OCI-LY1 (cell line): ENCODE data around the gene C17orf58.
"Not testable (repeated sequence)": the region's sequence is repeated elsewhere in the genome, so short reads cannot be mapped to it uniquely, and the experiment has no call there.

Source experiments
- H2AFZ ChIP-seq: fragments of 200-600 bp; sonication (generic), shearing (Covaris generic); 2 replicates; pipeline ENCODE4 v1.6.0; 2014; ENCODE audit warnings: antibody characterized with exemption, mild to moderate bottlenecking, low read length
- H3F3A ChIP-seq: fragments of 200-600 bp; sonication (generic), shearing (Covaris generic); 2 replicates; pipeline ENCODE4 v1.6.0; 2014; ENCODE audit warnings: mild to moderate bottlenecking, antibody characterized with exemption, low read length, moderate library complexity; ENCODE audit not compliant: insufficient read depth
- H3K27ac ChIP-seq: fragments of 200-600 bp; sonication (generic); 2 replicates; pipeline ENCODE4 v1.5.1; 2014; ENCODE audit warnings: low read length, mixed run types, mild to moderate bottlenecking, low read depth; ENCODE audit not compliant: poor library complexity, severe bottlenecking
- H3K27me3 ChIP-seq: fragments of 200-600 bp; sonication (generic); 2 replicates; pipeline ENCODE4 v1.6.0; 2014; ENCODE audit warnings: antibody characterized with exemption, mild to moderate bottlenecking, low read length, moderate library complexity; ENCODE audit not compliant: insufficient read depth
- H3K36me3 ChIP-seq: fragments of 200-600 bp; sonication (generic); 2 replicates; pipeline ENCODE4 v1.6.1; 2014; ENCODE audit warnings: mild to moderate bottlenecking, antibody characterized with exemption, low read length, moderate library complexity, mixed read lengths; ENCODE audit not compliant: insufficient read depth
- H3K4me1 ChIP-seq: fragments of 200-600 bp; sonication (generic); 2 replicates; pipeline ENCODE4 v1.5.1; 2014; ENCODE audit warnings: mild to moderate bottlenecking, low read length, moderate library complexity; ENCODE audit not compliant: insufficient read depth, severe bottlenecking
- H3K4me2 ChIP-seq: fragments of 200-600 bp; sonication (generic), shearing (Covaris generic); 2 replicates; pipeline ENCODE4 v1.6.1; 2014; ENCODE audit warnings: low read length
- H3K4me3 ChIP-seq: fragments of 200-600 bp; sonication (generic); 2 replicates; pipeline ENCODE4 v1.5.1; 2014; ENCODE audit warnings: low read length, low read depth, mild to moderate bottlenecking, mixed read lengths; ENCODE audit not compliant: poor library complexity, severe bottlenecking
- H3K79me2 ChIP-seq: fragments of 200-600 bp; shearing (Covaris generic); 2 replicates; pipeline ENCODE4 v1.6.1; 2016; ENCODE audit warnings: mixed run types, low read length, mixed read lengths; ENCODE audit not compliant: insufficient read depth
- H3K9ac ChIP-seq: fragments of 200-600 bp; sonication (generic), shearing (Covaris generic); 2 replicates; pipeline ENCODE4 v1.6.1; 2014; ENCODE audit warnings: mild to moderate bottlenecking, low read length, mixed read lengths
- H3K9me2 ChIP-seq: fragments of 200-600 bp; sonication (generic), shearing (Covaris generic); 2 replicates; pipeline ENCODE4 v1.6.1; 2014; ENCODE audit warnings: low read depth, mild to moderate bottlenecking, low read length, mixed read lengths
- H3K9me3 ChIP-seq: fragments of 200-600 bp; shearing (Covaris generic); 2 replicates; pipeline ENCODE4 v1.6.1; 2014; ENCODE audit warnings: low read length, mixed read lengths
- H4K20me1 ChIP-seq: fragments of 200-600 bp; sonication (generic), shearing (Covaris generic); 2 replicates; pipeline ENCODE4 v1.6.0; 2016; ENCODE audit warnings: mild to moderate bottlenecking, low read length; ENCODE audit not compliant: insufficient read depth
- CTCF ChIP-seq: fragments of 200-600 bp; sonication (generic), shearing (Covaris generic); IDR thresholded peaks from 2 replicates; pipeline ENCODE4 v1.5.1; 2017; ENCODE audit warnings: mild to moderate bottlenecking, antibody characterized with exemption, low read length, moderate library complexity, mixed read lengths
- EZH2 ChIP-seq: fragments of 200-600 bp; sonication (generic), shearing (Covaris generic); IDR thresholded peaks from 2 replicates; pipeline ENCODE4 v1.8.0; 2017; ENCODE audit warnings: borderline replicate concordance, mixed run types, mild to moderate bottlenecking, antibody characterized with exemption, low read length, moderate library complexity, mixed read lengths

The C17orf58 gene

GRCh38 chr17:67982686-67983382 is 13.4 kb downstream of the C17orf58 start:
- H3K9me3 ChIP-seq, result no peaks in the 10 kb centered on the region
- no peaks in the 10 kb centered on the region for H3K4me1 ChIP-seq
- no peaks in the 10 kb centered on the region for H3K27me3 ChIP-seq
- H3K4me2 ChIP-seq, result no peak overlapping the region
- H3K27ac ChIP-seq, result no peak overlapping the region
- peaks cover 32% of the 10 kb centered on the region for H3K36me3 ChIP-seq
- H3F3A ChIP-seq, result no peaks in the 10 kb centered on the region
- H3K9ac ChIP-seq, result no peak overlapping the region
- no peaks in the 10 kb centered on the region for H4K20me1 ChIP-seq
- no peak overlapping the region for H2AFZ ChIP-seq
- H3K9me2 ChIP-seq, result no peaks in the 10 kb centered on the region
- H3K79me2 ChIP-seq, result no peaks in the 10 kb centered on the region
- TF ChIP-seq EZH2, result no peak
- TF ChIP-seq CTCF, result no peak
- H3K4me3 ChIP-seq, result no peak overlapping the region

GRCh38 chr17:67982034-67982640 is 14.1 kb downstream of the C17orf58 start:
- no peak overlapping the region for H3K9ac ChIP-seq
- H2AFZ ChIP-seq, result no peak overlapping the region
- H3K36me3 ChIP-seq, result peaks cover 32% of the 10 kb centered on the region
- H4K20me1 ChIP-seq, result no peaks in the 10 kb centered on the region
- H3K79me2 ChIP-seq, result no peaks in the 10 kb centered on the region
- H3K4me3 ChIP-seq, result no peak overlapping the region
- no peaks in the 10 kb centered on the region for H3F3A ChIP-seq
- H3K9me3 ChIP-seq, result no peaks in the 10 kb centered on the region
- no peak overlapping the region for H3K4me2 ChIP-seq
- H3K27ac ChIP-seq, result no peak overlapping the region
- no peaks in the 10 kb centered on the region for H3K4me1 ChIP-seq
- H3K27me3 ChIP-seq, result no peaks in the 10 kb centered on the region
- no peak for TF ChIP-seq CTCF
- TF ChIP-seq EZH2, result no peak
- no peaks in the 10 kb centered on the region for H3K9me2 ChIP-seq

- not testable (repeated sequence) for H3K27ac ChIP-seq, H2AFZ ChIP-seq, H3K9me2 ChIP-seq, H3K4me2 ChIP-seq, H3K4me1 ChIP-seq, H3K27me3 ChIP-seq, H3K79me2 ChIP-seq, H3K9ac ChIP-seq, H3K9me3 ChIP-seq, H4K20me1 ChIP-seq, H3F3A ChIP-seq, H3K4me3 ChIP-seq
- H3K36me3 ChIP-seq, result peaks cover 37% of the 10 kb centered on the region
Observed at GRCh38 chr17:67980883-67981282, 15.4 kb downstream of the C17orf58 start.

GRCh38 chr17:67980456-67980855 is 15.8 kb downstream of the C17orf58 start:
- no peak overlapping the region for H3K27ac ChIP-seq
- no peak overlapping the region for H2AFZ ChIP-seq
- no peaks in the 10 kb centered on the region for H3K9me2 ChIP-seq
- no peak overlapping the region for H3K4me2 ChIP-seq
- H4K20me1 ChIP-seq, result no peaks in the 10 kb centered on the region
- peaks cover 41% of the 10 kb centered on the region for H3K36me3 ChIP-seq
- H3F3A ChIP-seq, result no peaks in the 10 kb centered on the region
- TF ChIP-seq CTCF, result no peak
- TF ChIP-seq EZH2, result no peak
- no peaks in the 10 kb centered on the region for H3K4me1 ChIP-seq
- no peak overlapping the region for H3K9ac ChIP-seq
- H3K27me3 ChIP-seq, result no peaks in the 10 kb centered on the region
- no peak overlapping the region for H3K4me3 ChIP-seq
- no peaks in the 10 kb centered on the region for H3K9me3 ChIP-seq
- no peaks in the 10 kb centered on the region for H3K79me2 ChIP-seq

GRCh38 chr17:67976306-67976705 is 20.0 kb downstream of the C17orf58 start:
- not testable (repeated sequence) for H3K9ac ChIP-seq, H3K4me2 ChIP-seq, H3K79me2 ChIP-seq, H3K27me3 ChIP-seq, H3K4me1 ChIP-seq, H3F3A ChIP-seq, H3K27ac ChIP-seq, H3K4me3 ChIP-seq, H3K9me2 ChIP-seq, H2AFZ ChIP-seq, H3K9me3 ChIP-seq, H4K20me1 ChIP-seq
- H3K36me3 ChIP-seq, result peaks cover 57% of the 10 kb centered on the region
